K562 (cell line): ENCODE data around the gene MYCBP. TPM values are rescaled to one million over a fixed set of nuclear protein-coding genes. Genes with fewer than 3 reads are reported as not detected.

Experiments used
- CAMTA2 ChIP-seq: fragments of 250-450 bp; sonication (Bioruptor Pico); conservative IDR thresholded peaks from 2 replicates; pipeline ENCODE4 v1.5.1; 2022
- CHD2 ChIP-seq: IDR thresholded peaks from 2 replicates; pipeline ENCODE4 v1.6.1; 2011; ENCODE audit warnings: low read depth, low read length
- CREBBP ChIP-seq: IDR thresholded peaks from one replicate; pipeline ENCODE4 v1.6.1; 2012; ENCODE audit warnings: low read depth, mild to moderate bottlenecking, control low read depth, inconsistent platforms, low read length
- CXXC5 ChIP-seq: fragments of 250-450 bp; sonication (Bioruptor Pico); IDR thresholded peaks from 2 replicates; pipeline ENCODE4 v1.8.0; 2022; ENCODE audit warnings: inconsistent platforms, mild to moderate bottlenecking, moderate library complexity
- ELF4 ChIP-seq: fragments of 450-650 bp; formaldehyde crosslinking; IDR thresholded peaks from 2 replicates; pipeline ENCODE4 v1.4.0; 2022; ENCODE audit warnings: missing genetic modification characterization
- ETV6 ChIP-seq, 3 experiments: fragments of 150-350 bp in 1 of 3; sonication (generic) in 1 of 3; formaldehyde crosslinking in 1 of 3; IDR thresholded peaks; 2 replicates each; pipeline versions ENCODE4 v1.6.1 to v1.8.0; 2014 to 2022; ENCODE audit warnings: borderline replicate concordance in 2 of 3, low read depth in 2 of 3, antibody characterized with exemption in 1 of 3, low read length in 1 of 3, mild to moderate bottlenecking in 1 of 3, missing genetic modification reagents in 1 of 3
- IRF2 ChIP-seq: sonication (generic); formaldehyde crosslinking; IDR thresholded peaks from 2 replicates; pipeline ENCODE4 v1.8.1; 2022; ENCODE audit warnings: mild to moderate bottlenecking, missing genetic modification reagents
- MAFF ChIP-seq: IDR thresholded peaks from 2 replicates; pipeline ENCODE4 v1.6.1; 2012; ENCODE audit warnings: low read length, improper control_type of control experiment
- MITF ChIP-seq: IDR thresholded peaks from 2 replicates; pipeline ENCODE4 v1.6.1; 2014; ENCODE audit warnings: antibody characterized with exemption
- MTA2 ChIP-seq: fragments of 450-650 bp; IDR thresholded peaks from 2 replicates; pipeline ENCODE4 v1.6.1; 2016; ENCODE audit warnings: low read depth
- MTF1 ChIP-seq: fragments of 250-450 bp; sonication (Bioruptor Pico); IDR thresholded peaks from 2 replicates; pipeline ENCODE4 v1.9.0; 2021; ENCODE audit warnings: moderate library complexity, mild to moderate bottlenecking, inconsistent platforms, borderline replicate concordance
- NFIC ChIP-seq: fragments of 450-650 bp; IDR thresholded peaks from 2 replicates; pipeline ENCODE4 v1.6.1; 2017; ENCODE audit warnings: mild to moderate bottlenecking, inconsistent platforms
- NR3C1 ChIP-seq: sonication (generic); formaldehyde crosslinking; IDR thresholded peaks from 2 replicates; pipeline ENCODE4 v1.8.1; 2022; ENCODE audit warnings: missing genetic modification reagents
- OTX1 ChIP-seq: fragments of 450-650 bp; formaldehyde crosslinking; IDR thresholded peaks from 2 replicates; pipeline ENCODE4 v1.4.0; 2022; ENCODE audit warnings: mild to moderate bottlenecking
- PHB ChIP-seq: fragments of 250-450 bp; sonication (Bioruptor Pico); IDR thresholded peaks from 2 replicates; pipeline ENCODE4 v1.5.0; 2021
- REST ChIP-seq, 2 experiments: fragments of 450-650 bp; formaldehyde crosslinking in 1 of 2; IDR thresholded peaks; 2 replicates each; pipeline versions ENCODE4 v1.4.0 to v1.6.1; 2014 to 2020; ENCODE audit warnings: mild to moderate bottlenecking in 2 of 2, borderline replicate concordance in 1 of 2, low read depth in 1 of 2
- SMARCE1 ChIP-seq: fragments of 450-650 bp; IDR thresholded peaks from 2 replicates; pipeline ENCODE4 v1.7.1; 2016; ENCODE audit warnings: mild to moderate bottlenecking
- ZFX ChIP-seq: sonication (generic); formaldehyde crosslinking; IDR thresholded peaks from 2 replicates; pipeline ENCODE4 v1.8.0; 2022; ENCODE audit warnings: mild to moderate bottlenecking, missing genetic modification reagents, moderate library complexity
- ZNF316 ChIP-seq: fragments of 450-650 bp; IDR thresholded peaks from 2 replicates; pipeline ENCODE4 v1.6.1; 2016
- ZNF445 ChIP-seq: fragments of 250-450 bp; sonication (Bioruptor Pico); IDR thresholded peaks from 2 replicates; pipeline ENCODE4 v1.4.0; 2020; ENCODE audit warnings: low read depth, mild to moderate bottlenecking, moderate library complexity
- polyA plus RNA-seq, 8 experiments: library from polyadenylated mRNA; depleted of rRNA in 4 of 8; stranded (reverse) in 5 of 8; unstranded in 3 of 8; fragments of >200 nt; fragmentation: Nextera tagmentation in 2 of 8; fragmentation: Illumina TruSeq in 1 of 8; extraction: Ambion mirVana in 2 of 8; extraction: Trizol in 1 of 8; gene quantifications; 2 replicates each; pipeline versions ENCODE4 v1.2.1 to v1.2.3, GENCODE V29; 2011 to 2014; ENCODE audit warnings: inconsistent platforms in 1 of 8, missing spikeins in 1 of 8
- total RNA-seq, 7 experiments: library from RNA; depleted of rRNA in 6 of 7; stranded (reverse); fragments of >200 nt in 6 of 7; fragmentation: Illumina TruSeq in 2 of 7; extraction: Trizol in 2 of 7; gene quantifications; 2 replicates each; pipeline versions ENCODE4 v1.2.1 to v1.2.3, GENCODE V29; 2011 to 2021; ENCODE audit warnings: low replicate concordance in 1 of 7

The MYCBP gene
- total and polyA plus RNA-seq, 9 of the 15 experiments (the other 6 are each of a cell fraction or from before 2014, with no cell fraction given) = 32.3 to 253 (median 72.9) TPM

DNA sequence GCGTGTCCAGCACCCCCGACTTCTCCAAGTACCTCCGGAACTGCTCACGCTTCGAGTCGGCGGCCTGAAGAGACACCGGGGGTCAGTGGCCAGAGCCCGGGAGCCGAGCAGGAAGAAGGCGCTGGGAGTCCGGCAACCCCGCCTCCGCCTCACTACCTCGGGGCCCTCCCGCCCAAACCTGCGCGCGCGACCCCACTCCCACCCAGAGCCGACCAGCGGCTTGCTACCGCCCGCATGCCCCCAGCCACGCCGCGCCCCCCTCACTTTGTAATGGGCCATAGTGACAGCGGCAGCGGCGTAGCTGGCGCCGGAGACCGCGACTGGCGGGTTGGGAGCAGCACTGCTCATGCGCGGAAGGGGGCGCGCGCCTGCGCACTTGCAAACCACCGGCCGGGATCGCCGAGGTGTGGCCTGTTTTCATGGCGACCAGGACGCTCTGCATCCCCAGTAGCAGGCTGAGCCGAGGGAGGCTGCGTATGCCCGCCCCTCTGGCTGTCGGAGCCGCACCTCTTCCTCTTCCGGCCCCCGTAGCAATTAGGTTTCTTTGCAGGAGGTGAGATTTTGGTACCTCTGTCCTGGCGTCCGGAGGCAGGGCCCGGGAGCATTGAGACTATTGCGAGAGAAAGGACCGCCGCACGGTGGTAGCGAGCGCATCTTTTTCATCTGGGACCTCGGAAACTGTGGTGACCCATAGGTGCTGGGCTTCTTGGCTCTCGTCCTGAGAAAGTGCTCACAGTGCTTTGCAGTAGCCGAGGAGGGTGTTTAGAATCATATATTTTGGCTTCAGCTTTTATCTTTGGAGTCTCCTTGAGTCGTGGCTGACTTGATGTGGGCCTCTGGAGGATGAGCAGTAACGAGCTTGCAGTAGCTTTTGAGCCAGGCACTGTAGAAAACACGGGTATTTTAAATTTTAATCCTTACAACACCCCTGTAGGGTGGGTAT lies at the start of gene MYCBP (continued):
- TF ChIP-seq REST (IDR thresholded peaks at IDR 0.05; ENCODE audit: borderline replicate concordance) = no peak
- no peak; the same call in 1 of the 2 replicates for TF ChIP-seq REST (CRISPR knock-in tag; IDR thresholded peaks at IDR 0.05; ENCODE audit: low read depth)
- peak; percentile 10; the same call in 1 of the 2 replicates for TF ChIP-seq CHD2
- TF ChIP-seq ETV6 (IDR thresholded peaks at IDR 0.05; ENCODE audit: borderline replicate concordance in 1 of 2, low read depth in 2 of 2, low read length in 1 of 2) = no peak
- TF ChIP-seq ETV6 (CRISPR knock-in tag; IDR thresholded peaks at IDR 0.05; ENCODE audit: borderline replicate concordance) = no peak
- TF ChIP-seq MTA2 = no peak
- TF ChIP-seq CAMTA2 (CRISPR knock-in tag) = no peak
- TF ChIP-seq CREBBP = no peak
- TF ChIP-seq OTX1 (CRISPR knock-in tag) = no peak; the same call in 1 of the 2 replicates
- TF ChIP-seq NR3C1 (CRISPR knock-in tag) = no peak
- TF ChIP-seq ELF4 (CRISPR knock-in tag) = no peak
- TF ChIP-seq NFIC = no peak
- TF ChIP-seq SMARCE1 = no peak
- TF ChIP-seq MAFF = no peak
- TF ChIP-seq CXXC5 = peak; percentile 70; the same call in 1 of the 2 replicates
- no peak for TF ChIP-seq PHB (CRISPR knock-in tag)
- TF ChIP-seq ZFX = peak; percentile 57; the same call in 1 of the 2 replicates
- TF ChIP-seq MITF = no peak
- no peak for TF ChIP-seq ZNF316
- no peak for TF ChIP-seq ZNF445 (CRISPR knock-in tag)
- no peak for TF ChIP-seq MTF1 (CRISPR knock-in tag)
- TF ChIP-seq IRF2 (CRISPR knock-in tag) = no peak
